Sigmoid colon (tissue), 4 donors: ENCODE measurements around the gene OR4N2.

ENCODE experiments used
- EP300 ChIP-seq, 4 donors: sonication (generic); formaldehyde crosslinking; IDR thresholded peaks; one replicate each; pipeline ENCODE4 v1.6.1; 2017; ENCODE audit warnings: antibody characterized with exemption in 4 of 4
- POLR2A ChIP-seq, 2 donors: fragments of 450-650 bp; IDR thresholded peaks; one replicate each; pipeline ENCODE4 v1.6.1; 2016; ENCODE audit warnings: antibody characterized with exemption in 2 of 2, mild to moderate bottlenecking in 2 of 2, moderate library complexity in 2 of 2
- POLR2AphosphoS5 ChIP-seq, 4 donors: sonication (generic); formaldehyde crosslinking; IDR thresholded peaks; one replicate each; pipeline ENCODE4 v1.6.1; 2017; ENCODE audit warnings: antibody characterized with exemption in 4 of 4
- TF ChIP-seq, protein P1 (sequence below), 4 experiments: fragments of 450-650 bp in 3 of 4; fragments of 200-600 bp in 1 of 4; IDR thresholded peaks; one replicate each; pipeline ENCODE4 v1.5.1; 2016 to 2019; ENCODE audit warnings: antibody characterized with exemption in 4 of 4, mild to moderate bottlenecking in 3 of 4, moderate library complexity in 2 of 4

DNA sequence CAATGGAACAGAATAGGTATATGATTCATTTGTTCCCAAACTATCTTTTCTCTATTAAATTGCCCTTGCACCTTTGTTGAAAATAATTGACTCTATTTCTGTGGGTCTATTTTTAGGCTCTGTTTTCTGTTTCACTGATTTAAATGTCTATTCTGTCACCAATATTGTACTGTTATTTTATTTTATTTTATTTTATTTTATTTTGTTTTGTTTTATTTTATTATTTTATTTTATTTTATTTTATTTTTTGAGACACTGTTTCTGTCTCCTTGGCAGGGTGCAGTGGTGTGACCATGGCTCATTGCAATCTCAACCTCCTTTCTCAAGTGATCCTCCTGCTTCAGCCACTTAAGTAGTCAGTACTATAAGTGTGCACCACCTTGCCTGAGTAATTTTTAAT, 34.9 kb downstream of the OR4N2 start:
- TF ChIP-seq, protein P1, sequence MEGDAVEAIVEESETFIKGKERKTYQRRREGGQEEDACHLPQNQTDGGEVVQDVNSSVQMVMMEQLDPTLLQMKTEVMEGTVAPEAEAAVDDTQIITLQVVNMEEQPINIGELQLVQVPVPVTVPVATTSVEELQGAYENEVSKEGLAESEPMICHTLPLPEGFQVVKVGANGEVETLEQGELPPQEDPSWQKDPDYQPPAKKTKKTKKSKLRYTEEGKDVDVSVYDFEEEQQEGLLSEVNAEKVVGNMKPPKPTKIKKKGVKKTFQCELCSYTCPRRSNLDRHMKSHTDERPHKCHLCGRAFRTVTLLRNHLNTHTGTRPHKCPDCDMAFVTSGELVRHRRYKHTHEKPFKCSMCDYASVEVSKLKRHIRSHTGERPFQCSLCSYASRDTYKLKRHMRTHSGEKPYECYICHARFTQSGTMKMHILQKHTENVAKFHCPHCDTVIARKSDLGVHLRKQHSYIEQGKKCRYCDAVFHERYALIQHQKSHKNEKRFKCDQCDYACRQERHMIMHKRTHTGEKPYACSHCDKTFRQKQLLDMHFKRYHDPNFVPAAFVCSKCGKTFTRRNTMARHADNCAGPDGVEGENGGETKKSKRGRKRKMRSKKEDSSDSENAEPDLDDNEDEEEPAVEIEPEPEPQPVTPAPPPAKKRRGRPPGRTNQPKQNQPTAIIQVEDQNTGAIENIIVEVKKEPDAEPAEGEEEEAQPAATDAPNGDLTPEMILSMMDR (IDR thresholded peaks at IDR 0.05) = no peak
- no peak for TF ChIP-seq POLR2A (IDR thresholded peaks at IDR 0.05)
- TF ChIP-seq POLR2AphosphoS5 (IDR thresholded peaks at IDR 0.05) = no peak
- no peak for TF ChIP-seq EP300 (IDR thresholded peaks at IDR 0.05)
